HEK293T (cell line): ENCODE results near the gene INPP5A.

Source experiments
- BHLHE40 ChIP-seq: fragments of 450-650 bp; IDR thresholded peaks from 2 replicates; pipeline ENCODE4 v1.6.1; 2016; ENCODE audit warnings: mild to moderate bottlenecking, moderate library complexity, borderline replicate concordance
- CTBP1 ChIP-seq: fragments of 450-650 bp; IDR thresholded peaks from 2 replicates; pipeline ENCODE4 v1.6.1; 2016; ENCODE audit warnings: borderline replicate concordance
- ELF4 ChIP-seq: fragments of 450-650 bp; IDR thresholded peaks from 2 replicates; pipeline ENCODE4 v1.6.1; 2017; ENCODE audit warnings: antibody characterized with exemption
- FOXK2 ChIP-seq: fragments of 450-650 bp; IDR thresholded peaks from 2 replicates; pipeline ENCODE4 v1.6.1; 2016; ENCODE audit warnings: mild to moderate bottlenecking
- L3MBTL2 ChIP-seq: fragments of 450-650 bp; conservative IDR thresholded peaks from 2 replicates; pipeline ENCODE4 v1.6.1; 2016; ENCODE audit warnings: mild to moderate bottlenecking
- NFRKB ChIP-seq: fragments of 450-650 bp; IDR thresholded peaks from 2 replicates; pipeline ENCODE4 v1.6.1; 2016; ENCODE audit warnings: mild to moderate bottlenecking, moderate library complexity
- SP1 ChIP-seq: fragments of 450-650 bp; IDR thresholded peaks from 2 replicates; pipeline ENCODE4 v1.6.1; 2017
- TARDBP ChIP-seq: fragments of 450-650 bp; IDR thresholded peaks from 2 replicates; pipeline ENCODE4 v1.6.1; 2016

DNA sequence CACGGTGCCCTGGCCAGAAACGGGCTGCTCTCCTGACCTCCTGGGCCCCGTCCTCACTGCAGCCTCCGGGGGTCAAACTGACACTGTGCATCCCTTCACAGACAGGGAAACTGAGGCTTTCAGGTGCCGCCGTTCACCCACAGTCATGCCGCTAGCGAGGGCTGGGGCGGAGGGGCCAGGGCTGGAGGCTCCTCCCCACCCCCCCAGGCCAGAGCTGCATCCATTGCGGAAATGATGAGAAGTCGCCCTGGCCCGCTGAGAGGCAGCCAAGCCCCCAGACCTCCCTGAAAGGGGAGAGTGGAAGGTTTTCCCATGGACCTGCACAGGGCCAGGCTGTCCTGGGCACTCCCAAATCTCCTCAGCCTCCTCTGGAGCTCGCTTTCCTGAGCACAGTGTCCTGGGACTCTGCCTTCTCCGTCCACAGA, 16.5 kb upstream of the INPP5A start:
- TF ChIP-seq L3MBTL2 (no peak), CTBP1 (no peak), NFRKB (no peak), TARDBP (no peak), ELF4 (no peak), SP1 (no peak), BHLHE40 (no peak), FOXK2 (no peak)
